ENCODE data around the gene NUP155.
A peak's percentile ranks its signal among the peaks of the same experiment; 100 is the strongest.
"Not testable (repeated sequence)": the region's sequence is repeated elsewhere in the genome, so short reads cannot be mapped to it uniquely, and the experiment has no call there.

Gene NUP155
- total RNA-seq: 63.1 to 198 (median 93.4) reads per million in 3 experiments

GRCh38 chr5:37370864-37371726, at the start of gene NUP155:
NUP155 (minus strand) TSS chr5:37371106; CDS start chr5:37370977, 129 bp downstream.
- DNase-seq: peak; percentile 87

GRCh38 chr5:37417347-37417746, 46.4 kb upstream of the NUP155 start:
- no peak for DNase-seq

GRCh38 chr5:37415456-37415855, 44.5 kb upstream of the NUP155 start:
- not testable (repeated sequence) for DNase-seq

GRCh38 chr5:37412515-37412914, 41.6 kb upstream of the NUP155 start:
- DNase-seq: no peak

- DNase-seq: no peak
Observed at GRCh38 chr5:37400501-37400900, 29.6 kb upstream of the NUP155 start.

- no peak for DNase-seq
Observed at GRCh38 chr5:37396352-37396751, 25.4 kb upstream of the NUP155 start.

- DNase-seq: no peak
Observed at GRCh38 chr5:37391591-37391990, 20.7 kb upstream of the NUP155 start.

GRCh38 chr5:37379100-37379628, 8.3 kb upstream of the NUP155 start, which contains the start of gene WDR70:
WDR70 (plus strand) TSS chr5:37379318; CDS start chr5:37379368, 50 bp downstream.
- peak; percentile 68 for DNase-seq

GRCh38 chr5:37378066-37378465, 7.2 kb upstream of the NUP155 start:
- not testable (repeated sequence) for DNase-seq

GRCh38 chr5:37375091-37375490, 4.2 kb upstream of the NUP155 start:
- DNase-seq: no peak

GRCh38 chr5:37370550-37370863, 399 bp downstream of the NUP155 start:
- no peak for DNase-seq

GRCh38 chr5:37355161-37355560, 15.7 kb downstream of the NUP155 start:
- DNase-seq: no peak

- DNase-seq: not testable (repeated sequence)
Observed at GRCh38 chr5:37342741-37343140, 28.2 kb downstream of the NUP155 start.

GRCh38 chr5:37334754-37335153, 36.2 kb downstream of the NUP155 start:
- DNase-seq: not testable (repeated sequence)

- DNase-seq: no peak
Observed at GRCh38 chr5:37326536-37326935, 44.4 kb downstream of the NUP155 start.

GRCh38 chr5:37323607-37324006, 47.3 kb downstream of the NUP155 start:
- DNase-seq: no peak

- DNase-seq: no peak
Observed at GRCh38 chr5:37319037-37319782, 51.7 kb downstream of the NUP155 start.

GRCh38 chr5:37316027-37316426, 54.9 kb downstream of the NUP155 start:
- no peak for DNase-seq

GRCh38 chr5:37310360-37310759, 60.5 kb downstream of the NUP155 start:
- no peak for DNase-seq

GRCh38 chr5:37308793-37309192, 62.1 kb downstream of the NUP155 start:
- DNase-seq: no peak

GRCh38 chr5:37304888-37305287, 66.0 kb downstream of the NUP155 start:
- DNase-seq: no peak

GRCh38 chr5:37296313-37296712, 74.6 kb downstream of the NUP155 start:
- DNase-seq: not testable (repeated sequence)

GRCh38 chr5:37283214-37283820, 87.6 kb downstream of the NUP155 start:
- no peak for DNase-seq

Measured in central memory CD4-positive, alpha-beta T cell (primary cell).